Uterus (tissue), 4 donors: ENCODE data around the gene DCDC2. TPM values are rescaled to one million over a fixed set of nuclear protein-coding genes. Genes with fewer than 3 reads are reported as not detected.

Experiments used
- DNase-seq, 2 donors: peaks; one replicate each; pipeline ENCODE4 v3.0.0-alpha.2; 2019 to 2020
- H3K27ac ChIP-seq, 2 donors: fragments of 200-600 bp; sonication (generic); 1 replicate in 1 of 2; 2 replicates in 1 of 2; pipeline ENCODE4 v1.5.1; 2016 to 2018
- H3K27me3 ChIP-seq, 2 donors: fragments of 200-600 bp; sonication (generic); one replicate each; pipeline ENCODE4 v1.5.1; 2018 to 2019; ENCODE audit warnings: control low read depth in 1 of 2
- H3K36me3 ChIP-seq, 2 donors: fragments of 200-600 bp; sonication (generic); one replicate each; pipeline ENCODE4 v1.5.1; 2019; ENCODE audit warnings: control low read depth in 1 of 2
- H3K4me1 ChIP-seq, 2 donors: fragments of 200-600 bp; sonication (generic); one replicate each; pipeline ENCODE4 v1.5.1; 2018 to 2019; ENCODE audit warnings: control low read depth in 1 of 2
- H3K4me3 ChIP-seq, 2 donors: fragments of 200-600 bp; sonication (generic); 1 replicate in 1 of 2; 2 replicates in 1 of 2; pipeline ENCODE4 v1.5.1; 2018 to 2019; ENCODE audit warnings: mild to moderate bottlenecking in 1 of 2
- H3K9me3 ChIP-seq, 2 donors: fragments of 200-600 bp; sonication (generic); one replicate each; pipeline ENCODE4 v1.5.1; 2019; ENCODE audit warnings: control low read depth in 1 of 2
- POLR2A ChIP-seq, 2 donors: fragments of 450-650 bp; IDR thresholded peaks; one replicate each; pipeline ENCODE4 v1.6.1; 2016; ENCODE audit warnings: antibody characterized with exemption in 2 of 2, mild to moderate bottlenecking in 1 of 2, moderate library complexity in 1 of 2
- intact Hi-C: fragments of 100-400 bp; cut with DNase I; formaldehyde crosslinking; loops from one replicate; pipeline ENCODE4 v1.15.1; 2023; ENCODE audit warnings: low total_unique reads
- total RNA-seq, 4 donors: library from RNA; depleted of rRNA in 3 of 4; stranded (reverse); fragments of >200 nt in 3 of 4; gene quantifications; one replicate each; pipeline versions ENCODE4 v1.1.0 to v1.2.4, GENCODE V29; 2014 to 2023
- TF ChIP-seq, protein P1 (sequence below), 4 experiments: fragments of 200-600 bp in 2 of 4; fragments of 450-650 bp in 2 of 4; sonication (generic) in 2 of 4; IDR thresholded peaks; one replicate each; pipeline ENCODE4 v1.5.1; 2016 to 2019; ENCODE audit warnings: antibody characterized with exemption in 4 of 4, mild to moderate bottlenecking in 2 of 4, moderate library complexity in 1 of 4
- donor health status: DM: yes; HTN: yes; CAD: no.

The DCDC2 gene
- total RNA-seq, 4 donors from 2014 or later, result 1.0 to 7.4 TPM; not detected in 2

DNA sequence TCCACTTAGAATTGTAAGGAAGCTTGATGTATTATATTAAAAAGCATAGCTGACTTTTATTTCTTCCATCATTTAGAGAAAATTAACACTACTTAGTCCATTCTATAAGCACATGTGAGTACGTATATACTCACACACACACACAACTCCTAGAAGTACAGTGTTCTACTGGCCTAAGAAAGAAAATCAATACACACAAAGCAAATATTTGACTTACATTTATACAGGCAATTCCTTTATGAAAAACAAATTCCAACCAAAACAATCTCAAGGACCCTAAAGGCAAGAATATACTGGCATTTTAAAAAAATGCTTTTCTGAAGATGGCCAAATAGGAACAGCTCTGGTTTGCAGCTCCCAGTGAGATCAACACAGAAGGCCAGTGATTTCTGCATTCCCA, 160.0 kb downstream of the DCDC2 start:
- no peaks in the 10 kb centered on the region for H3K4me1 ChIP-seq
- no peaks in the 10 kb centered on the region for H3K9me3 ChIP-seq
- no peak overlapping the region for H3K27ac ChIP-seq
- H3K27me3 ChIP-seq, result no peaks in the 10 kb centered on the region
- intact Hi-C loops, result no loop called here
- no peak overlapping the region for H3K4me3 ChIP-seq
- no peak for DNase-seq
- no peak for TF ChIP-seq POLR2A (IDR thresholded peaks at IDR 0.05)
- TF ChIP-seq, protein P1, sequence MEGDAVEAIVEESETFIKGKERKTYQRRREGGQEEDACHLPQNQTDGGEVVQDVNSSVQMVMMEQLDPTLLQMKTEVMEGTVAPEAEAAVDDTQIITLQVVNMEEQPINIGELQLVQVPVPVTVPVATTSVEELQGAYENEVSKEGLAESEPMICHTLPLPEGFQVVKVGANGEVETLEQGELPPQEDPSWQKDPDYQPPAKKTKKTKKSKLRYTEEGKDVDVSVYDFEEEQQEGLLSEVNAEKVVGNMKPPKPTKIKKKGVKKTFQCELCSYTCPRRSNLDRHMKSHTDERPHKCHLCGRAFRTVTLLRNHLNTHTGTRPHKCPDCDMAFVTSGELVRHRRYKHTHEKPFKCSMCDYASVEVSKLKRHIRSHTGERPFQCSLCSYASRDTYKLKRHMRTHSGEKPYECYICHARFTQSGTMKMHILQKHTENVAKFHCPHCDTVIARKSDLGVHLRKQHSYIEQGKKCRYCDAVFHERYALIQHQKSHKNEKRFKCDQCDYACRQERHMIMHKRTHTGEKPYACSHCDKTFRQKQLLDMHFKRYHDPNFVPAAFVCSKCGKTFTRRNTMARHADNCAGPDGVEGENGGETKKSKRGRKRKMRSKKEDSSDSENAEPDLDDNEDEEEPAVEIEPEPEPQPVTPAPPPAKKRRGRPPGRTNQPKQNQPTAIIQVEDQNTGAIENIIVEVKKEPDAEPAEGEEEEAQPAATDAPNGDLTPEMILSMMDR (IDR thresholded peaks at IDR 0.05), result no peak
- H3K36me3 ChIP-seq, result no peaks in the 10 kb centered on the region

DNA sequence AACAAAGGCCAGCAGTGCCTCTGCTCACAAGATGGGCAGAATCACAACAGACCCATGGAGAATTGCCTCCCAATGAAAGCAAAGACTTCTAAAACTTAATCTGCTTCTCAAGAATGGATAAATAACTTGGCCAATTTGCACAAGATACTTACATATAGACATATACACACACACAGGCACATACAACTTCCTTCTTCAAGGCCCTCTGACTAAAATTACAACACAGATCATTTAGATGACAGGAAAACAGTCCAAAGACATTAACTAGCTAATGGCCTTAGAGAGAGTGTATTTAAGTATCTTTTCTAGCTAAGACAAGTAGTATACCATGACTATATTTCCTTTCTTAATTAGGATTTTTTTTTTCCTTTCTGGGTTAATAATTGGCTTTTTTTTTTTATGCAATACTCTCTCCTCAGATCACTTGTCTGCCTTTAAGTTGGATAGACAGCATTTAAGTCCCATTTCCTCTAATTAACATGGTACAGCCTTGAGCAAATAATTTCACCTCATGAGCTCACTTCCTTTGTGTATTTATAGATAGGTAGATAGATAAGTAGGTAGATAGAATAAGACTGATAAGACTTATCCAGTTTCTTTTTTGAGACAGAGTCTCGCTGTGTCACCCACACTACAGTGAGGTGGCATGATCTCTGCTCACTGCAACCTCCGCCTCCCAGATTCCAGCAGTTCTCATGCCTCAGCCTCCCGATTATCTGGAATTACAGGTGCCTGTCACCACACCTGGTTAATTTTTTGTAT, 161.8 kb downstream of the DCDC2 start:
- no peak overlapping the region for H3K27ac ChIP-seq
- TF ChIP-seq POLR2A (IDR thresholded peaks at IDR 0.05), result no peak
- TF ChIP-seq, protein P1 (IDR thresholded peaks at IDR 0.05), result no peak
- H3K4me1 ChIP-seq, result no peaks in the 10 kb centered on the region
- no peak for DNase-seq
- no peaks in the 10 kb centered on the region for H3K27me3 ChIP-seq
- H3K4me3 ChIP-seq, result no peak overlapping the region
- H3K36me3 ChIP-seq, result no peaks in the 10 kb centered on the region
- H3K9me3 ChIP-seq, result no peaks in the 10 kb centered on the region
- intact Hi-C loops, result no loop called here

DNA sequence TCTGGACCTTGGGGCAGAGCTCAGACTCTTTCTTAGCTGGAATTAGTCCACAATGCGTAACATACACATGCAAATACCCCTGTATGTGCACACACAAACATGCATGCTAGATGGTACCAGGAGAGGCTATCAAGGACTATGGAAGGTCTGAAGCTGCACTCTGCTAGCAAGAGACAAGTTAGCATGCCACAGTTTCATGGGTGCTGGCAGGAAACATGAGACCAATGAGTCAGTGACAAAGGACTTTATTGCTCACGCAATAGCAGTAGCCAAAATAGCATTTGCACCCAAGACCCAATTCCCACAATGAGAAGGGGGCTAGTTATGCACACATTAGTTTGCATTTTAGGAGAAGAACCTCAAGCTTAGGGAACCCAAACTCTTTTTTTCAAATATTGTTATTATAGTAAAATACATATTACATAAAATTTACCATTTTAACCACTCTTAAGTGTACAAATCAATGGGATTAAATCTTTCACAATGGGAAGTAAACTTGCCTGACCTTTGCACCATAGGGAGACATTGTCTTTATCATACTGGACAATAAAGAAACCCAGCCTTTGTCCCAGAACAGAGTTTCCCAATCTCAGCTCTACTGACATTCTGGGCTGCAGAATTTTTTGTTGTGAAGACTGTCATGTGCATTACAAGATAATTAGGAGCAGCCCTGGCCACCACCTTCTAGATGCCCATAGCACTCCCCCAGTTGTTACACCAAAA, 162.7 kb downstream of the DCDC2 start:
- DNase-seq, result no peak
- no peak overlapping the region for H3K27ac ChIP-seq
- no peaks in the 10 kb centered on the region for H3K4me1 ChIP-seq
- intact Hi-C loops, result no loop called here
- H3K27me3 ChIP-seq, result no peaks in the 10 kb centered on the region
- no peak overlapping the region for H3K4me3 ChIP-seq
- H3K9me3 ChIP-seq, result no peaks in the 10 kb centered on the region
- TF ChIP-seq, protein P1 (IDR thresholded peaks at IDR 0.05), result no peak
- TF ChIP-seq POLR2A (IDR thresholded peaks at IDR 0.05), result no peak
- H3K36me3 ChIP-seq, result no peaks in the 10 kb centered on the region

GRCh38 chr6:24193364-24193763, 164.5 kb downstream of the DCDC2 start:
- H3K36me3 ChIP-seq, result no peaks in the 10 kb centered on the region
- no peaks in the 10 kb centered on the region for H3K27me3 ChIP-seq
- DNase-seq, result no peak
- no peaks in the 10 kb centered on the region for H3K9me3 ChIP-seq
- intact Hi-C loops, result no loop called here
- no peak overlapping the region for H3K27ac ChIP-seq
- H3K4me3 ChIP-seq, result no peak overlapping the region
- TF ChIP-seq, protein P1 (IDR thresholded peaks at IDR 0.05), result no peak
- TF ChIP-seq POLR2A (IDR thresholded peaks at IDR 0.05), result no peak
- no peaks in the 10 kb centered on the region for H3K4me1 ChIP-seq

DNA sequence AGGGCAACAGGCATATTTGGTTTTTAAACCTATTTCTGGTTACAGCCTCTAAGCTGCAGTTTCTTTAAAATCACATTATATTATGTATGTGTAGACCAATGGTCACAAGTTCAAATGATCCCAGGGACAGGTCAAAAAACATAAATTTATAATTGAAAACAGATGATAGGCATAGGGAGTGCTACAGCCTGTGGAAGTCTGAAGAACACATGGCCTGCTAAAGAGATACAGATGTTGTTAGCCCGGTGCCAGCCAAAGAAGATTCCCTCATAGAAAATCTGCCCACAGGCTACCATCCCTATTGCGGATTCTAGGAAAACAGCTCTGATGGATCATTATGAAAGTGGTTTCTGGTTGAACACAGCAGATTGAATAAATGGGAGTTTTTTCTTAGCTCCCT, 166.5 kb downstream of the DCDC2 start:
- H3K4me1 ChIP-seq, result no peaks in the 10 kb centered on the region
- TF ChIP-seq POLR2A (IDR thresholded peaks at IDR 0.05), result no peak
- TF ChIP-seq, protein P1 (IDR thresholded peaks at IDR 0.05), result no peak
- intact Hi-C loops, result no loop called here
- no peak for DNase-seq
- no peaks in the 10 kb centered on the region for H3K9me3 ChIP-seq
- no peak overlapping the region for H3K27ac ChIP-seq
- no peak overlapping the region for H3K4me3 ChIP-seq
- H3K27me3 ChIP-seq, result no peaks in the 10 kb centered on the region
- H3K36me3 ChIP-seq, result no peaks in the 10 kb centered on the region
